SK-MEL-5 (cell line): ENCODE data around the gene SDCCAG8. TPM values are rescaled to one million over a fixed set of nuclear protein-coding genes. Genes with fewer than 3 reads are reported as not detected.
"Not testable (repeated sequence)": the region's sequence is repeated elsewhere in the genome, so short reads cannot be mapped to it uniquely, and the experiment has no call there.

Experiments
- DNase-seq: peaks from one replicate; pipeline ENCODE4 v3.0.0-alpha.2; 2016; ENCODE audit warnings: low read depth, low spot score
- in situ Hi-C: cut with HindIII; loops from 2 replicates; pipeline ENCODE4 v1.10.0; 2016; ENCODE audit warnings: low sequenced_read_pairs, high pct_unique_total_duplicates, low pct_unique_long_range_greater_than_20kb
- total RNA-seq: library from RNA; depleted of rRNA; stranded (reverse); fragments of >200 nt; shearing (Covaris generic); gene quantifications from 2 replicates; pipeline ENCODE4 v1.2.3, GENCODE V29; 2014

Gene SDCCAG8
- total RNA-seq, 1 experiment from 2014 or later: 30.4 TPM

GRCh38 chr1:243311809-243312208 is 56.0 kb downstream of the SDCCAG8 start:
- in situ Hi-C loops: no loop called here
- DNase-seq: no peak

DNA sequence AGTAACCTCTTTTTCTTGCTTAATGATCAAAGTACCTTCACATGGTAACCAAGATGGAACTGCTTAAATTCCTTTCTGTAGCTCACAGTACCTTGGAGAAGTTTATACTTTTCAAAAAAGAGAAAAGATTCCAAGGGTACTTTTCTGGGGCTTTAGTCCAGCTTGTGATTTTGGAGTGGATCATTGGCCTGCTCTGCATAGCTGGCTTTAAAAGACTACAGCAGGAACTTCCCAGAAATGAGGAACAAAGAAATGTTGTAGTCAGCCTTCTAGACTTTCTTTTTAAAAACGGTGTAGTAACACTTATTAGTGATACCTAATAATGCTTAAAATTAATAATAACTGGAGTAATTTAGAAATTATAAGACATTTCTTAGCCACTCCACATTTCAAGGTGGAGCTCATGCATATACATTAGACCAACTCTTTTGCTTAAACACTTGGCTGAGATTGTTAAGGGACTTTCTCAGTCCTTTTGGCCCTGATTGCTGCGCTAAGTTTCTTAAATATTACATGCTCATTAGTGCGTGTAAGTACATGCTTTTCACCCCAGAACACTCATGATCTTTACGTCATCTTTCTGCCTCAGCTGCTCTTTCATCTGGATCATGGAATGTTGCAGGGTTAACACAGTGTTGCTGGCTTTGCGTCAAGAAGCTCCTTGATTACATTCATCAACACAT is 57.3 kb downstream of the SDCCAG8 start:
- DNase-seq: no peak
- in situ Hi-C loops: no loop called here

DNA sequence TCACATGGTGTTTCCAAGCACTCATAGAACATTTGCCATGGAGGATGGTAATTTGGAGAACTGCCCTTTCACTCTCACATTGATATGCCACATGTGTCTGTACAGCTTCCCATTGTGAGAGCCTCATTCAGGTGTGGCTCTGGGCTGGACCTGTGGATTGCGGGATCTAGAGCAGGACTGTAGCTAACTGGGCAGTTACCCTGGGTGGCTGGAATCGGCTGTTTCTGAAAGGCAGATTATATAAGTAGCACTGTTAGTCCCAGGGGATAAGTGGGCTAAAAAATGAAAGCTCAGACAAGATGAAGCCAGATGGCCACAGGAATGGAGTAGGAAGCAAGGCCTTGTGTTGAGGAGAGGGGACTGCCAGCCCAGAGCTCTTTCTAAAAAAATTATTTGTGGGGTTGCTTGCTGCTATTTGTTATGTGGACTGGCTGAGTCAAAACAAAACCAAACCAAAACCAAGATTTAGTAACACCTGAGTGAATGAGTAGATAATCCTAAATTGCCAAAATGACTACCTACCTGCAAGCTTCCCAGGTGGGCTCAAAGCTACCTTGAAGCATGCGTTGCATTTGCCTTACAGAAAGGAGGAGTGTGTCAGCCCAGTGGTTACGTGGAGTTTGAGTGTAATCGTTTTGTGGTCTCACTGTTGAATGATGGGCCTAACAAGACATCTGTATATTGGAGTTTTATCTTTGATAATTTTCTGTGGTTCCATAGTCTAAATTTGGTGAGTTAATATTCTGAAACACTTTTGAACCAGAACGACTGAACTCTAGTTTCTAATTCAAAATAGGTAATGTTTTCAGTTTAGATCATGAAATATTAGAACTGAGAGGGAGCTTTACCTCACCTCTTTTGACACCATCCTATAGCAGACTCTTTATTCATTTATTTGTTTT is 58.0 kb downstream of the SDCCAG8 start:
- no peak for DNase-seq
- in situ Hi-C loops: no loop called here

DNA sequence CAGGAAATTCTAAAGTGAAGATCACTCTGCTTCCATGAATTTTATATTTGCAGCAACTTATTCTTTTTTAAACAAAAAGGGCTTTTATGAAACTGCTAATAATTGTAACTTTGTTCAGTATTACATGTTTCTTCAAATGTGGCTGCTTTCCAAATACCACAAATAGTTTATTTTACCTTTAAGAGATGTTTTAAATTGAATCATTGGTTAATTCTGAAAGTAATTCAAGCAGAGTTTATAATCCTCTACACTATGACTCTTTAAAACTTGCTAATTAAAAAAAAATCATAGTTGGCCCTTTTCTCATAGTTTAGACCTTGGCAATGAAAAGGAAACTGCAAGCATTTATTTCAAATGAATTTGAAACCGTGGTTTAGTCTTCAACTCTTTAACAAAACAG is 59.6 kb downstream of the SDCCAG8 start:
- in situ Hi-C loops: no loop called here
- DNase-seq: peak; percentile 8

- in situ Hi-C loops: no loop called here
- no peak for DNase-seq
Observed at GRCh38 chr1:243315893-243316292, 60.1 kb downstream of the SDCCAG8 start.

GRCh38 chr1:243316366-243316989 is 60.6 kb downstream of the SDCCAG8 start:
- in situ Hi-C loops: no loop called here
- DNase-seq: peak; percentile 71

DNA sequence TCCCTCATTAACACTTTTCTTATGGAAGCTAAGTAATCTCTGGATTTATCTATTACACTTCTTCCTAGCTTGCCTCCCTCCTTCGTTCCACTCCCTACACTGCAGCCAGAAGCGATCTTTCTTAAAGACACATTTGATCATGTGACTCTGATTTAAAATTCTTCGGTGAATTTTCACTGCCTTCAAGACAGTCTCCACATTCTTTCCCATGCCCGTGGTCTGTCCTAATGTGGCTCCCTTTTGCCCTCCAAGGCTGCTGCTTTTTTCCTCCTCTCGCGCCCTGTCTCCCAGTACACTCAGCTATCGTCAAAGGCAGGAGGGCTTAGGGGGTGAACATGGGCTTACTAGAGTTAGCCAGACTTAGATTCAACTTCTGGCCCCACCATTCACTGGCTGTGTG is 64.4 kb downstream of the SDCCAG8 start:
- in situ Hi-C loops: no loop called here

GRCh38 chr1:243322326-243322725 is 66.5 kb downstream of the SDCCAG8 start:
- in situ Hi-C loops: no loop called here
- no peak for DNase-seq

More for the DNA sequence above, 64.4 kb downstream of the SDCCAG8 start:
- DNase-seq: no peak

DNA sequence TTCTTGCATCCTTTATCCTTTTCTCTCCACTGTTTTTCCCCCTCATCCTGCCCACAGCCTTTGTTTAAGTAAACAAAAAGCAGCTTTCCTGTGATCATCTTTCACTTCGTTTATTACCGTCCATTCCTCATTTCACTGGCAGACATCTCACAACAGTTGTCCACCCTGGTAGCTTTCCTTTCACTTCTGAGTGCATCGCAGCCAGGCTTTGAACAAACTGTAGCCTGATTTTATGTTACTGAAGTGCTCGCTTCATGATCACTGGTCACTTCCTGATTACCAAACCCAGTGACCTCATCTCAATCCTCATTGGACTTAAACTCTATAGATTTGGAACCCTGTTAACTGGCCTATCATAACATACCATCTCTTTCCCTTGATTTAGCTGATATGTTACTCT is 67.7 kb downstream of the SDCCAG8 start:
- in situ Hi-C loops: no loop called here
- DNase-seq: no peak

DNA sequence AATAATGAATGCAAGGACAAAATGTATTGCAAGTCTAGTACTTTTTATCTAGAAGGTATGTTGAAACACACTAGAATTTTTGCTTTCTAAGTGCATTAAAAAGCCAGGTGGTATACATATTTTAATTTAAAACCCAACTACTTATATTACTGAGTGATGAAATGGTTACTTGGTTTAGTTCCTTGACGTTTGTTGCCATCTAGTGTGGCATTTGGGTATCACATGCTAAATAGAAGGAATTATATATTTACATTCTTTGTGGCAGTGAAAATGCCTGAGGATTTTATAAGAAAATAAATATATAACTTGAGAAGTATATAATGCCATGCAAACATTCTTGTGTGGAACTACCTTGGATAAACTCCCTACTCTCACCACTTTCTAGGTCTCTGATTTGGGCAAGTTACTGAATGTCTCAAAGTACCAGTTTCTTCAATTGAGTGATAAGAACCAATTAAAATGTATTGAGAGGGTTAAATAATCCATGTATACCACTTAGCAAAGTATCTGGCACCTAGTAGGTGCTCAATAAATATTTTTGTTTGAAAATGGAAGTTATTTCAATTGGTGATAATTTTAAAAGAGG is 69.6 kb downstream of the SDCCAG8 start:
- in situ Hi-C loops: no loop called here
- DNase-seq: peak; percentile 68

- in situ Hi-C loops: no loop called here
- DNase-seq: no peak
Observed at GRCh38 chr1:243332440-243332839, 76.6 kb downstream of the SDCCAG8 start.

DNA sequence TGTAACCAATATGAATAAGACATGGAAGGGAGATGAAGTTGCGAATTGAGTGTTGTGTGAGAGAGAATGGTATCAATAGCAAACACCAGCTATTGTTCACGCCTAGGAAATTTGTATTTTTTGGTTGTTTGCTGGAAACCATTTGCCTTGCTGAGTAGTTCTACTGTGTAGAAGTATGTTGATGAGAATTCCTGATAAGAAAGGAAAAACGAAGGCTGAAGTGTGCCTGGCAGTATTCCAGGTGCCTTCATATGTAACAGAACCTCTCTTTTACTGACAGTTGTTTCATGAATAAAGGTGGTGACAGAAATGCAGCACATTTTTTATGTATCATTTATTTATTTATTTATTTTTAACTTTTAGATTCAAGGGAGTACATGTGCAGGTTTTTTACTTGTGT is 79.5 kb downstream of the SDCCAG8 start:
- DNase-seq: no peak
- in situ Hi-C loops: no loop called here

GRCh38 chr1:243336163-243336562 is 80.3 kb downstream of the SDCCAG8 start:
- in situ Hi-C loops: no loop called here
- no peak for DNase-seq

GRCh38 chr1:243338848-243339247 is 83.0 kb downstream of the SDCCAG8 start:
- in situ Hi-C loops, DNase-seq: not testable (repeated sequence)

DNA sequence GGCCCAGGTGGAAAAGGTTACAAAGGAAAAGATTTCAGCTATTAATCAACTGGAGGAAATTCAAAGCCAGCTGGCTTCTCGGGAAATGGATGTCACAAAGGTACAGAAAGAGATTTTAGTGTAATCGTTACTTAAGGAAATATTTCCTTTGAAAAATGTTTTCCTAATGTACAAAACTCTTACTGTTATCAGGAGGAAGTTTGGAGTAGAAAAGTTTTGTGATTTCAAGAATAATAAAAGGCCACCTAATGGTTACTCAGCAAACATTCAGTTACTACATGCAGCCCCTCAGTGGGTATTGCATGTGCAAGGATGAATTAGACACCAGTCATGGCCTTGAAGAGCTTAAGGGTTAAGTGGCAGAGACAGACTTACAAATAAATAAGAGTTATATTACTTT is 85.2 kb downstream of the SDCCAG8 start:
- in situ Hi-C loops: no loop called here
- no peak for DNase-seq

GRCh38 chr1:243343970-243344937 is 88.4 kb downstream of the SDCCAG8 start:
- peak; percentile 58 for DNase-seq
- in situ Hi-C loops: no loop called here

GRCh38 chr1:243345205-243345604 is 89.4 kb downstream of the SDCCAG8 start:
- in situ Hi-C loops: no loop called here
- peak; percentile 32 for DNase-seq
